Right atrium auricular region (tissue), 2 donors: ENCODE results near the gene PTPRD. TPM values are rescaled to one million over a fixed set of nuclear protein-coding genes. Genes with fewer than 3 reads are reported as not detected.
A peak's percentile ranks its signal among the peaks of the same experiment; 100 is the strongest.

ENCODE experiments used
- DNase-seq: peaks from one replicate; pipeline ENCODE4 v3.0.0-alpha.2; 2019; ENCODE audit warnings: low spot score
- H3K27ac ChIP-seq, 2 donors: fragments of 200-600 bp; sonication (generic); 1 replicate in 1 of 2; 2 replicates in 1 of 2; pipeline ENCODE4 v1.5.1; 2016 to 2019
- H3K27me3 ChIP-seq, 2 donors: fragments of 200-600 bp; sonication (generic); one replicate each; pipeline versions ENCODE4 v1.5.1 to v1.6.0; 2017 to 2019
- H3K36me3 ChIP-seq: fragments of 200-600 bp; sonication (generic); one replicate; pipeline ENCODE4 v1.5.1; 2016
- H3K4me1 ChIP-seq, 2 donors: fragments of 200-600 bp; sonication (generic); one replicate each; pipeline versions ENCODE4 v1.5.1 to v1.6.0; 2017 to 2019
- H3K4me3 ChIP-seq, 2 donors: fragments of 200-600 bp; sonication (generic); 1 replicate in 1 of 2; 2 replicates in 1 of 2; pipeline ENCODE4 v1.5.1; 2017 to 2019; ENCODE audit warnings: mild to moderate bottlenecking in 1 of 2, moderate library complexity in 1 of 2
- H3K9me3 ChIP-seq, 2 donors: fragments of 200-600 bp; sonication (generic); one replicate each; pipeline ENCODE4 v1.5.1; 2019
- CTCF ChIP-seq, 2 donors: fragments of 200-600 bp; sonication (generic); IDR thresholded peaks; one replicate each; pipeline ENCODE4 v1.5.1; 2019; ENCODE audit warnings: antibody characterized with exemption in 2 of 2
- total RNA-seq, 2 donors: library from RNA; depleted of rRNA; stranded (reverse); fragments of >200 nt; gene quantifications; one replicate each; pipeline ENCODE4 v1.1.0, GENCODE V29; 2016

The PTPRD gene
- total RNA-seq, 2 donors from 2014 or later: 5.5 to 6.6 TPM

GRCh38 chr9:8719833-8720486 lies 1892.8 kb downstream of the PTPRD start:
- no peaks in the 10 kb centered on the region for H3K36me3 ChIP-seq
- no peak overlapping the region for H3K27ac ChIP-seq
- no peaks in the 10 kb centered on the region for H3K4me1 ChIP-seq
- H3K27me3 ChIP-seq: no peaks in the 10 kb centered on the region
- no peak for DNase-seq
- no peak for TF ChIP-seq CTCF (IDR thresholded peaks at IDR 0.05)
- H3K9me3 ChIP-seq: no peaks in the 10 kb centered on the region
- H3K4me3 ChIP-seq: no peak overlapping the region

DNA sequence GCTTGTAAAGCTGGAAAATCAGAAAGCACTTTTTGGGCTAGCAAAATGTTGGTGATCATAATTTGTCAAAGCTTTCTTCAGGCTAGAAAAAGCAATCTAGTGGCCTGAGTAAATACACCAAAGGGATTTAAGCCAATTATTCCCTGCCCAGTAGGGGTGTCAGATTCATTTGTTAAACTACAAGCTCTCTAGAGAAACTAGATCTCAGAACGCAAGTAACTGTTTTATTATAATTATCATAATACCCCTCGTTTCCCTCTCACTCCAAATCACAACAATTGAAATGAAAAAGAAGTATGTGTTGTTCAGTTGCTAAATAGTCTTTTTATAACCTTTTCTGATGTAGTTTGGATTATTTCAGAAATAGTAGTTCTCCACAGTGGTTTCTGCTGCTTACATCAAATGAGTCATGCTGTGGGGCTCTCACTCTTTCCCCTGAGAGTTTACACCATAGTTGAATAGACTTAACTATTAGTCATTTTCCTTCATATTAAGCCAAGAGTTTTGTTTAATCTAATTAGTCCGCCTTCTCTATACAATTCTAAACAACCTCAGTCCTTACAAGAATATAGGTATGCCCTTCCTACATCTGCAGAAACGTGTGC lies 1894.6 kb downstream of the PTPRD start:
- TF ChIP-seq CTCF (IDR thresholded peaks at IDR 0.05): no peak
- H3K4me3 ChIP-seq: no peak overlapping the region
- DNase-seq: no peak
- H3K36me3 ChIP-seq: no peaks in the 10 kb centered on the region
- H3K27ac ChIP-seq: peak overlapping the region in 1 of 2 donors; percentile 41
- no peaks in the 10 kb centered on the region for H3K4me1 ChIP-seq
- no peaks in the 10 kb centered on the region for H3K27me3 ChIP-seq
- H3K9me3 ChIP-seq: no peaks in the 10 kb centered on the region

- Histone ChIP-seq H3K36me3 (no peaks in the 10 kb centered on the region), H3K27ac (no peak overlapping the region), H3K27me3 (no peaks in the 10 kb centered on the region), H3K9me3 (no peaks in the 10 kb centered on the region), H3K4me3 (no peak overlapping the region), H3K4me1 (no peaks in the 10 kb centered on the region)
- no peak for DNase-seq
- TF ChIP-seq CTCF (IDR thresholded peaks at IDR 0.05): no peak
Observed at GRCh38 chr9:8717146-8717545, 1895.7 kb downstream of the PTPRD start.

GRCh38 chr9:8715788-8716187 lies 1897.0 kb downstream of the PTPRD start:
- no peaks in the 10 kb centered on the region for H3K4me1 ChIP-seq
- H3K9me3 ChIP-seq: no peaks in the 10 kb centered on the region
- no peak overlapping the region for H3K27ac ChIP-seq
- H3K4me3 ChIP-seq: no peak overlapping the region
- no peak for DNase-seq
- no peak for TF ChIP-seq CTCF (IDR thresholded peaks at IDR 0.05)
- H3K27me3 ChIP-seq: no peaks in the 10 kb centered on the region
- no peaks in the 10 kb centered on the region for H3K36me3 ChIP-seq

DNA sequence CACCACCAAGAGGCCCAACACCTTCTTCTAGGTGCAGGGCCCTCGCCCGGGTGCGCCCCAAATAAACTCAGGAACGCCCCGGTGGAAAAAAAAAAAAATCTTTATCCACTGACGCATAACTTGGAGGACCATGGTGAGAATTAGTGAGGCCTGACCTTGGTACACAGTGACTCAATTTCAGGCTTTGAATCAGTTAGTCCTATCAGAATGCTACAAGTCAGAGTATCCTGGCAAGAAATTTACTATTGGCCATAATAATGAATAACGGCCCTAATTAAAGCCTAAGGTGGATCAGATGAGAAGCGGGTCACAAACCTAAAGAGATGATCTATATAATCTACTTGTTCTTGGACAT lies 1899.0 kb downstream of the PTPRD start:
- Histone ChIP-seq H3K27me3 (no peaks in the 10 kb centered on the region), H3K9me3 (no peaks in the 10 kb centered on the region), H3K4me3 (no peak overlapping the region), H3K27ac (no peak overlapping the region), H3K36me3 (no peaks in the 10 kb centered on the region), H3K4me1 (no peaks in the 10 kb centered on the region)
- no peak for TF ChIP-seq CTCF (IDR thresholded peaks at IDR 0.05)
- DNase-seq: no peak
